K562 (cell line): Measurements from ENCODE around the gene HLA-DMB. TPM values are rescaled to one million over a fixed set of nuclear protein-coding genes. Genes with fewer than 3 reads are reported as not detected.

Experiments used
- ATAC-seq: fragments of 200-7000 bp; cut with Tn5 transposase; 3 replicates; pipeline ENCODE4 v1.9.1; 2020; ENCODE audit warnings: moderate library complexity
- BruUV-seq: library from RNA; stranded (reverse); fragments of 400-500 nt; replicated peaks from 2 replicates; lab custom pipeline; 2021; lab: Mats Ljungman, UMichigan
- CTCF ChIA-PET: fragments of 300-600 bp; formaldehyde crosslinking; extraction: SDS; loops from one replicate; lab custom pipeline; 2021; ENCODE audit warnings: low intra/inter-chr PET ratio; lab: Yijun Ruan, JAX
- POLR2A ChIA-PET: fragments of 300-600, 350-650 bp; sonication (Branson Sonifier 250); formaldehyde crosslinking; extraction: SDS; loops from one replicate; lab custom pipeline; 2021; ENCODE audit warnings: antibody characterized with exemption, inconsistent platforms; lab: Yijun Ruan, JAX
- DNase-seq, 4 experiments: peaks; one replicate each; pipeline versions ENCODE4 v3.0.0 to v3.0.0-alpha.2; 2011 to 2018; ENCODE audit warnings: low spot score in 3 of 4, mixed read lengths in 3 of 4; ENCODE audit errors: extremely low read depth in 1 of 4
- FAIRE-seq: peaks from 2 replicates; lab custom pipeline; 2011; peaks lifted over from hg19 to GRCh38; lab: Jason Lieb, UNC
- H2AFZ ChIP-seq: 2 replicates; pipeline ENCODE4 v1.6.0; 2011; ENCODE audit warnings: low read depth, low read length, control low read depth, inconsistent platforms
- H3K27ac ChIP-seq: fragments of 200-600 bp; 3 replicates; pipeline ENCODE4 v1.8.0; 2011; ENCODE audit warnings: low read depth, mild to moderate bottlenecking, control low read depth, inconsistent platforms, low read length, moderate library complexity, mixed read lengths; ENCODE audit errors: extremely low read depth
- H3K27me3 ChIP-seq, 2 experiments: fragments of 300-600 bp in 1 of 2; 2 replicates in 1 of 2; 3 replicates in 1 of 2; pipeline versions ENCODE4 v1.6.0 to v1.8.0; 2011; ENCODE audit warnings: inconsistent platforms in 2 of 2, low read length in 2 of 2, mild to moderate bottlenecking in 1 of 2, mixed read lengths in 1 of 2, moderate library complexity in 1 of 2; ENCODE audit not compliant: control insufficient read depth in 2 of 2, insufficient read depth in 2 of 2
- H3K36me3 ChIP-seq: fragments of 300-600 bp; 3 replicates; pipeline ENCODE4 v1.8.0; 2011; ENCODE audit warnings: mild to moderate bottlenecking, low read length, inconsistent platforms; ENCODE audit not compliant: control insufficient read depth, insufficient read depth
- H3K4me1 ChIP-seq, 2 experiments: fragments of 200-600 bp in 1 of 2; replicated peaks in 1 of 2; 2 replicates in 1 of 2; 3 replicates in 1 of 2; pipeline versions ENCODE4 v1.5.1 to v1.8.0; 2011; ENCODE audit warnings: inconsistent platforms in 2 of 2, low read length in 2 of 2, mild to moderate bottlenecking in 1 of 2, mixed read lengths in 1 of 2, moderate library complexity in 1 of 2; ENCODE audit not compliant: control insufficient read depth in 2 of 2, insufficient read depth in 2 of 2
- H3K4me2 ChIP-seq: 2 replicates; pipeline ENCODE4 v1.6.1; 2011; ENCODE audit warnings: low read length, control low read depth, inconsistent platforms, mixed read lengths; ENCODE audit not compliant: insufficient read depth
- H3K4me3 ChIP-seq: fragments of 200-600 bp; sonication (generic), shearing (Covaris generic); 2 replicates; pipeline ENCODE4 v1.5.1; 2016; ENCODE audit warnings: control low read depth, inconsistent platforms
- H3K79me2 ChIP-seq: fragments of 200-600 bp; 3 replicates; pipeline ENCODE4 v1.8.0; 2011; ENCODE audit warnings: low read length, inconsistent platforms; ENCODE audit not compliant: control insufficient read depth, insufficient read depth
- H3K9ac ChIP-seq, 2 experiments: 2 replicates each; pipeline versions ENCODE4 v1.6.0 to v1.6.1; 2011; ENCODE audit warnings: low read depth in 2 of 2, low read length in 2 of 2, control low read depth in 1 of 2, inconsistent platforms in 1 of 2, mild to moderate bottlenecking in 1 of 2, mixed read lengths in 1 of 2; ENCODE audit not compliant: insufficient read depth in 1 of 2
- H3K9me1 ChIP-seq: one replicate; pipeline ENCODE4 v1.6.0; 2011; ENCODE audit warnings: inconsistent platforms, mild to moderate bottlenecking, low read length, moderate library complexity; ENCODE audit not compliant: control insufficient read depth, insufficient read depth
- H3K9me3 ChIP-seq: replicated peaks from 2 replicates; pipeline ENCODE4 v1.5.1; 2011; ENCODE audit warnings: low read depth, low read length, inconsistent platforms; ENCODE audit not compliant: control insufficient read depth, insufficient read depth
- H4K20me1 ChIP-seq: replicated peaks from 2 replicates; pipeline ENCODE4 v1.6.1; 2011; ENCODE audit warnings: low read length, inconsistent platforms, mixed read lengths; ENCODE audit not compliant: control insufficient read depth, insufficient read depth
- CBFA2T2 ChIP-seq: fragments of 450-650 bp; conservative IDR thresholded peaks from 2 replicates; pipeline ENCODE4 v1.6.1; 2017; ENCODE audit warnings: mild to moderate bottlenecking
- ESRRA ChIP-seq: fragments of 450-650 bp; IDR thresholded peaks from 2 replicates; pipeline ENCODE4 v1.6.1; 2014; ENCODE audit warnings: low read depth, mild to moderate bottlenecking, moderate library complexity, borderline replicate concordance
- FOXJ3 ChIP-seq: sonication (generic); formaldehyde crosslinking; IDR thresholded peaks from 2 replicates; pipeline ENCODE4 v1.4.0; 2020; ENCODE audit warnings: mild to moderate bottlenecking, missing genetic modification reagents
- HMG20B ChIP-seq: fragments of 250-450 bp; sonication (Bioruptor Pico); IDR thresholded peaks from 2 replicates; pipeline ENCODE4 v1.5.0; 2021; ENCODE audit warnings: mild to moderate bottlenecking
- ILK ChIP-seq: fragments of 450-650 bp; IDR thresholded peaks from 2 replicates; pipeline ENCODE4 v1.6.1; 2016; ENCODE audit warnings: missing genetic modification characterization, low read depth, mild to moderate bottlenecking, missing compliant biosample characterization, moderate library complexity, borderline replicate concordance
- IRF2 ChIP-seq: sonication (generic); formaldehyde crosslinking; IDR thresholded peaks from 2 replicates; pipeline ENCODE4 v1.8.1; 2022; ENCODE audit warnings: mild to moderate bottlenecking, missing genetic modification reagents
- NELFE ChIP-seq: IDR thresholded peaks from 2 replicates; pipeline ENCODE4 v1.6.1; 2011; ENCODE audit warnings: mild to moderate bottlenecking; ENCODE audit not compliant: insufficient read depth, insufficient read length
- NEUROD1 ChIP-seq: fragments of 150-350 bp; IDR thresholded peaks from 2 replicates; pipeline ENCODE4 v1.6.1; 2014; ENCODE audit warnings: borderline replicate concordance, low read length, low read depth; ENCODE audit not compliant: partially characterized antibody
- NR2C1 ChIP-seq, 2 experiments: fragments of 450-650 bp; IDR thresholded peaks; 2 replicates each; pipeline ENCODE4 v1.6.1; 2017; ENCODE audit warnings: mild to moderate bottlenecking in 2 of 2, antibody characterized with exemption in 1 of 2, inconsistent platforms in 1 of 2, missing compliant biosample characterization in 1 of 2, missing genetic modification characterization in 1 of 2
- PCBP1 ChIP-seq: fragments of 200-400 bp; formaldehyde crosslinking; IDR thresholded peaks from 2 replicates; pipeline ENCODE4 v1.6.1; 2018; ENCODE audit warnings: mild to moderate bottlenecking, low read depth, low read length; ENCODE audit not compliant: poor library complexity, severe bottlenecking
- POLR2AphosphoS2 ChIP-seq: IDR thresholded peaks from 2 replicates; pipeline ENCODE4 v1.6.1; 2012; ENCODE audit warnings: low read length, improper control_type of control experiment
- PTRF ChIP-seq: fragments of 450-650 bp; IDR thresholded peaks from 2 replicates; pipeline ENCODE4 v1.6.1; 2016; ENCODE audit warnings: mild to moderate bottlenecking, missing genetic modification characterization, missing compliant biosample characterization
- SREBF1 ChIP-seq: fragments of 150-350 bp; IDR thresholded peaks from 2 replicates; pipeline ENCODE4 v1.6.1; 2014; ENCODE audit warnings: antibody characterized with exemption, low read depth, low read length, borderline replicate concordance
- SUPT5H ChIP-seq: fragments of 450-650 bp; IDR thresholded peaks from 2 replicates; pipeline ENCODE4 v1.6.1; 2016
- TFAM ChIP-seq: fragments of 250-450 bp; sonication (Bioruptor Pico); conservative IDR thresholded peaks from 2 replicates; pipeline ENCODE4 v1.5.0; 2021; ENCODE audit warnings: mild to moderate bottlenecking, moderate library complexity
- TRIM24 ChIP-seq, 2 experiments: fragments of 450-650 bp; IDR thresholded peaks; 2 replicates each; pipeline ENCODE4 v1.6.1; 2016
- ZNF143 ChIP-seq: sonication (generic); formaldehyde crosslinking; IDR thresholded peaks from 2 replicates; pipeline ENCODE4 v1.9.0; 2022; ENCODE audit warnings: mild to moderate bottlenecking, missing genetic modification reagents
- ZNF212 ChIP-seq: fragments of 450-650 bp; formaldehyde crosslinking; IDR thresholded peaks from 2 replicates; pipeline ENCODE4 v1.4.0; 2020; ENCODE audit warnings: mild to moderate bottlenecking
- ZNF408 ChIP-seq: fragments of 250-450 bp; sonication (Bioruptor Pico); IDR thresholded peaks from 2 replicates; pipeline ENCODE4 v1.4.0; 2020; ENCODE audit warnings: low read depth, mild to moderate bottlenecking, moderate library complexity
- ZNF79 ChIP-seq: fragments of 250-450 bp; sonication (Bioruptor Pico); IDR thresholded peaks from 2 replicates; pipeline ENCODE4 v1.4.0; 2020; ENCODE audit warnings: low read depth, mild to moderate bottlenecking, moderate library complexity
- WGBS: fragments of 100-300 bp; shearing (Covaris generic); methylation state at CpG from one replicate; pipeline ENCODE4 v1.1.6; 2016; ENCODE audit warnings: low coverage, mixed read lengths; ENCODE audit not compliant: insufficient coverage; ENCODE audit errors: missing lambda C conversion rate; 5-methylcytosine and 5-hydroxymethylcytosine counted together
- in situ Hi-C: fragments of 300-500 bp; cut with MboI; formaldehyde crosslinking; loops from 4 replicates; pipeline ENCODE4 v1.15.0; 2018; ENCODE audit warnings: inconsistent platforms, mixed read lengths
- intact Hi-C: fragments of 100-400 bp; cut with micrococcal nuclease; formaldehyde crosslinking; loops from 2 replicates; pipeline ENCODE4 v1.14.2; 2022
- polyA plus RNA-seq, 8 experiments: library from polyadenylated mRNA; depleted of rRNA in 4 of 8; stranded (reverse) in 5 of 8; unstranded in 3 of 8; fragments of >200 nt; fragmentation: Nextera tagmentation in 2 of 8; fragmentation: Illumina TruSeq in 1 of 8; extraction: Ambion mirVana in 2 of 8; extraction: Trizol in 1 of 8; gene quantifications; 2 replicates each; pipeline versions ENCODE4 v1.2.1 to v1.2.3, GENCODE V29; 2011 to 2014; ENCODE audit warnings: inconsistent platforms in 1 of 8, missing spikeins in 1 of 8
- total RNA-seq, 7 experiments: library from RNA; depleted of rRNA in 6 of 7; stranded (reverse); fragments of >200 nt in 6 of 7; fragmentation: Illumina TruSeq in 2 of 7; extraction: Trizol in 2 of 7; gene quantifications; 2 replicates each; pipeline versions ENCODE4 v1.2.1 to v1.2.3, GENCODE V29; 2011 to 2021; ENCODE audit warnings: low replicate concordance in 1 of 7
- TF ChIP-seq, protein P1 (sequence below): IDR thresholded peaks from 2 replicates; pipeline ENCODE4 v1.6.1; 2011; ENCODE audit warnings: borderline replicate concordance, low read depth, mild to moderate bottlenecking, moderate library complexity, low read length; ENCODE audit not compliant: insufficient read depth, poor library complexity, severe bottlenecking

The HLA-DMB gene
- total and polyA plus RNA-seq, 9 of the 15 experiments (the other 6 are each of a cell fraction or from before 2014, with no cell fraction given): 0.38 TPM; not detected in 8

DNA sequence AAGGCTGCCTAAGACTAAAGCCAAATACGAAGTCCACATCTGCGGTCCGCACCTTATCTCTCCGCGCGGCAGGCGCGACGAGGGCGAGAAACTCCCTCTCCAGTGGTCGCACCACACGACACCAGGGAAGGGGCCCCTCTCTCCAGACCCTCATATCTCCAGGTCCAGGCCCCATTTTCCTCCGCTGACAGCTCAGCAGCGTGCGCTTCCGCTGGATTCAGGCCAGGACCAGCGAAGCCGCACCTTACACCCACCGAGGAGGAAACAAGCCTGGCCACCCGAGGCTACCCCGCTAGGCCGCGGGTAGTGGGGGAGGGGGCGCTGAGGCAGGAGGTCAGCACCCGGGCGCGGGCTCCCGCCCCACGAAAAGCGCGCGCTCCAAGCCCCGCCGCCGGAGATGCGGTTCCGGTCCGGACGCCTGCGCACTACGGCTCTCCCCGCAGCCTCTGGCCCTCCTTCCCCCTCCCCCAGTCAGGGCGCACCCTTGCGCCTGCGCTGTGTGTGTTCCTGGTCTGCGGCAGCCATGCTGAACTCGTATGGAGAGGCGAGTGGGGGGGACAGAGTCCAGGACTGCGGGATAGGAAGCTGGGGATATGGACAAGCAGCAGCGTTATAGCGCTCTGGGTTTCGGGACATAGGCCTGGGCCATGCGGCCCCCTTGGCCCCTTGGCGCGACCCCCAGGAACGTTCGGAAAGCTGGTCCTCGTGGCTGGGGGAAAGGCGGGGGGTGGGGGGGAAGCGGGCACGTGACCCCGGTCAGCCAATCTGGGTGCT, 27.5 kb upstream of the HLA-DMB start, which contains the start of gene BRD2:
BRD2 (plus strand) TSS at position 502 of the 774 bp plus-strand sequence. CDS start 4,305 bp downstream, outside the sequence.
- CTCF ChIA-PET: interaction anchor here (0.8 to 1.2 kb wide), 2 partner anchors 34 to 35 kb away, joined by 5 read pairs; no protein-coding TSS in a partner anchor
- TF ChIP-seq ZNF408: no peak
- TF ChIP-seq ESRRA: peak; percentile 87
- TF ChIP-seq SUPT5H: peak; percentile 81
- no peak for TF ChIP-seq FOXJ3
- TF ChIP-seq ZNF143 (CRISPR knock-in tag): no peak
- peak; percentile 77 for TF ChIP-seq CBFA2T2
- TF ChIP-seq TRIM24 (IDR thresholded peaks at IDR 0.05): peak in 1 of 2 experiments; percentile 87; a peak in 2 of 4 replicates
- TF ChIP-seq ZNF212 (CRISPR knock-in tag): no peak
- no peak for TF ChIP-seq TFAM
- TF ChIP-seq ILK (tag): no peak
- peak; percentile 77 for TF ChIP-seq PCBP1
- TF ChIP-seq HMG20B (CRISPR knock-in tag): no peak
- TF ChIP-seq, protein P1, sequence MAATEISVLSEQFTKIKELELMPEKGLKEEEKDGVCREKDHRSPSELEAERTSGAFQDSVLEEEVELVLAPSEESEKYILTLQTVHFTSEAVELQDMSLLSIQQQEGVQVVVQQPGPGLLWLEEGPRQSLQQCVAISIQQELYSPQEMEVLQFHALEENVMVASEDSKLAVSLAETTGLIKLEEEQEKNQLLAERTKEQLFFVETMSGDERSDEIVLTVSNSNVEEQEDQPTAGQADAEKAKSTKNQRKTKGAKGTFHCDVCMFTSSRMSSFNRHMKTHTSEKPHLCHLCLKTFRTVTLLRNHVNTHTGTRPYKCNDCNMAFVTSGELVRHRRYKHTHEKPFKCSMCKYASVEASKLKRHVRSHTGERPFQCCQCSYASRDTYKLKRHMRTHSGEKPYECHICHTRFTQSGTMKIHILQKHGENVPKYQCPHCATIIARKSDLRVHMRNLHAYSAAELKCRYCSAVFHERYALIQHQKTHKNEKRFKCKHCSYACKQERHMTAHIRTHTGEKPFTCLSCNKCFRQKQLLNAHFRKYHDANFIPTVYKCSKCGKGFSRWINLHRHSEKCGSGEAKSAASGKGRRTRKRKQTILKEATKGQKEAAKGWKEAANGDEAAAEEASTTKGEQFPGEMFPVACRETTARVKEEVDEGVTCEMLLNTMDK: no peak
- TF ChIP-seq IRF2: no peak
- no peak for TF ChIP-seq PTRF (tag)
- no peak for TF ChIP-seq POLR2AphosphoS2
- no peak for TF ChIP-seq NELFE
- no peak for TF ChIP-seq SREBF1
- no peak for TF ChIP-seq ZNF79
- TF ChIP-seq NEUROD1: no peak
- no peak for TF ChIP-seq NR2C1 (IDR thresholded peaks at IDR 0.05)
- TF ChIP-seq NR2C1 (tag; IDR thresholded peaks at IDR 0.05): peak; percentile 68

More for the DNA sequence above, 27.5 kb upstream of the HLA-DMB start, which contains the start of gene BRD2:
- under 1% methylated on average over 49 of the region's 62 CpGs for WGBS
- Histone ChIP-seq H3K9me3 (no peaks in the 10 kb centered on the region), H4K20me1 (peaks cover 12% of the 10 kb centered on the region), H3K9me1 (no peaks in the 10 kb centered on the region), H2AFZ (peak within 1 kb of the TSS; percentile 97), H3K36me3 (peaks cover 17% of the 10 kb centered on the region), H3K4me2 (peak within 1 kb of the TSS; percentile 93), H3K4me1 (peaks cover 21 to 24% of the 10 kb centered on the region in 2 experiments), H3K79me2 (peaks cover 68% of the 10 kb centered on the region), H3K4me3 (peak within 1 kb of the TSS; percentile 70), H3K27me3 (no peaks in the 10 kb centered on the region), H3K27ac (peak within 1 kb of the TSS; percentile 99), H3K9ac (peak within 1 kb of the TSS; percentile 99 to 100)
- ATAC-seq (peak; percentile 54), FAIRE-seq (peak; percentile 78), DNase-seq (peak; percentile 93 to 99 (median 94))
- intact Hi-C loops (no loop called here), in situ Hi-C loops (loop anchor here (25.0 kb wide), 1 partner anchor 1431 kb away; the partner anchor contains the start of genes ATP6V1G2, DDX39B, MCCD1 and NFKBIL1)
- POLR2A ChIA-PET: interaction anchor here (0.6 to 13.4 kb wide), 7 partner anchors 15 to 1766 kb away, joined by 3 to 384 read pairs (median 4); partner anchors contain the start of genes HLA-DMA, HSPA1A and HSPA1L
- TSS peak; percentile 69 for BruUV-seq
